ENCODE results near the gene GLRX3.

The GLRX3 gene

GRCh38 chr10:130208807-130209206 lies 72.6 kb downstream of the GLRX3 start:
- DNase-seq (ENCODE audit: low spot score): no peak

- DNase-seq (ENCODE audit: low spot score): no peak
These were observed 76.6 kb downstream of the GLRX3 start for GRCh38 chr10:130212746-130213145.

GRCh38 chr10:130213286-130214080 lies 77.3 kb downstream of the GLRX3 start:
- no peak for DNase-seq (ENCODE audit: low spot score)

GRCh38 chr10:130214431-130214830 lies 78.2 kb downstream of the GLRX3 start:
- DNase-seq (ENCODE audit: low spot score): no peak

GRCh38 chr10:130215151-130215930 lies 79.2 kb downstream of the GLRX3 start:
- DNase-seq (ENCODE audit: low spot score): no peak

GRCh38 chr10:130215931-130216231 lies 79.7 kb downstream of the GLRX3 start:
- no peak for DNase-seq (ENCODE audit: low spot score)

- no peak for DNase-seq (ENCODE audit: low spot score)
These were observed 82.0 kb downstream of the GLRX3 start for GRCh38 chr10:130218181-130218641.

- no peak for DNase-seq (ENCODE audit: low spot score)
These were observed 82.7 kb downstream of the GLRX3 start for GRCh38 chr10:130218936-130219335.

GRCh38 chr10:130220251-130221185 lies 84.3 kb downstream of the GLRX3 start:
- no peak for DNase-seq (ENCODE audit: low spot score)

- no peak for DNase-seq (ENCODE audit: low spot score)
These were observed 85.5 kb downstream of the GLRX3 start for GRCh38 chr10:130221456-130222375.

GRCh38 chr10:130222381-130222780 lies 86.2 kb downstream of the GLRX3 start:
- DNase-seq (ENCODE audit: low spot score): no peak

- DNase-seq (ENCODE audit: low spot score): no peak
These were observed 88.0 kb downstream of the GLRX3 start for GRCh38 chr10:130224228-130224627.

GRCh38 chr10:130226012-130226411 lies 89.8 kb downstream of the GLRX3 start:
- DNase-seq (ENCODE audit: low spot score): no peak

GRCh38 chr10:130227883-130228282 lies 91.7 kb downstream of the GLRX3 start:
- no peak for DNase-seq (ENCODE audit: low spot score)

Data from CD4-positive, alpha-beta T cell treated with Interleukin-6 at 100 ng/mL for 8 hours (primary cell).